D341Med (cell line): Measurements from ENCODE around the gene SPTSSB.

ENCODE experiments used
- DNase-seq: peaks from one replicate; pipeline ENCODE4 v3.0.0; 2012; ENCODE audit warnings: low spot score

The SPTSSB gene

DNA sequence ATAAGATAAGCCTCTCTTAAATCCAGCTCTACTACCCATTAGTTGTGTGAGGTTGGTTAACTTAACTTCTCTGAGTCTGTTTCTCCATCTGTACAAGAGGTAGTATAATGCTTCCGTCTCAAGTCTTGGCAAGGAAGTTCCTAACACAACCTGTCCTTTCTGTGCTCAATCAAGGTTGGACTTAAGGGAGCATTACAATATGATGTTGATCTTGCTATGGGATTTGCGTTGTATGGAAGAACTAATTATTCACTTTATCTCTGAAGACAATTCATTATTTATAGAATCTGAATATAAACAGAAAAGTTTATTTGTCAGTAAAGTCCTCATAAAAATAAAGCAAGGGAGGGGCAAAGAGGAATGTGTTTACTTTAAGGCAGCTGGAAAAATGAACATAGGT lies 18.9 kb upstream of the SPTSSB start:
- no peak for DNase-seq

DNA sequence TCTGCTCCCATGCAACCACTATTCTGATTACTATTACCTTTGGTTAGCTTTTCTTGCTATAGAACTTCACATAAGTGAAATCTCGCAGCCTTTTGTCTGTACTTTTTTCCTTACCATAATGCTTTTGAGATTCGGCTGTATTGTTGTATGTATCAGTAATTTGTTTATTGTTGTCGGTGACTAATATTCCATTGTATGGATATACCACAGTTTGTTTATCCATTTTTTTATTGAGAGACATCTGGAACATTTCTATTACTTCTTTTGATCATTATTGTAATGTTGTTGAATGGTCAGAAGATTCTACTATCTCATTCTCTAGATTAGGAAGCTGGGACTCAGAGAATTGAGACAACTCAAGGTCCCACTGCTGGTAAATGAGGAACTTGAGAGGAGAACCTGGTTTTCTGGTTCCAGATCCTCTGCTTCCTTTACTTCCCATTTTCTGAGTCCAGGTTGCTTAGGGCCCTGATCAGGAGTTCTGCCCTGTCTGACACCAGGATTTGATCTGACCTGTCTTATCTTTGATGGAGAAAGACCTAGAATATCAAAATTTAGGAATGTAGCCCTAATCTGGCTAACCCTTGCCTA lies 18.2 kb upstream of the SPTSSB start:
- no peak for DNase-seq

DNA sequence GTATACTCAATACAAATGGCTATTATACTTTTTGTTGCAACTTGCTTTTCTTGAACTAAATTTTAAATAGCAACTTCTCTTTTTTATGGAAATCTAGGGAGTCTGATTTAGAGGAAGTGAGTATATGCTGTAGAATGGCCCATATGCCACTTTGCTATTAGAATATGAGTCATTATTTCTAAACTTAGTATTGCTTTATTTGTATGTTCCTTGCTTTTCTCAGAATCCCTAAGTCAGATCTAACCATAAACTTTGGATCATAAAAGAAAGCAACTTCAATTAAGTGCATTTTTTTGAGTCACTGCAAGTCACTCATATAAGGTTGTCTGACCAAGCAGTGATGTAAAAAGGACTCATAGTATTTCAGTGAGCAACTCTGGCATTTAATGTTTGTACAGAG lies 17.5 kb upstream of the SPTSSB start:
- DNase-seq, result no peak

DNA sequence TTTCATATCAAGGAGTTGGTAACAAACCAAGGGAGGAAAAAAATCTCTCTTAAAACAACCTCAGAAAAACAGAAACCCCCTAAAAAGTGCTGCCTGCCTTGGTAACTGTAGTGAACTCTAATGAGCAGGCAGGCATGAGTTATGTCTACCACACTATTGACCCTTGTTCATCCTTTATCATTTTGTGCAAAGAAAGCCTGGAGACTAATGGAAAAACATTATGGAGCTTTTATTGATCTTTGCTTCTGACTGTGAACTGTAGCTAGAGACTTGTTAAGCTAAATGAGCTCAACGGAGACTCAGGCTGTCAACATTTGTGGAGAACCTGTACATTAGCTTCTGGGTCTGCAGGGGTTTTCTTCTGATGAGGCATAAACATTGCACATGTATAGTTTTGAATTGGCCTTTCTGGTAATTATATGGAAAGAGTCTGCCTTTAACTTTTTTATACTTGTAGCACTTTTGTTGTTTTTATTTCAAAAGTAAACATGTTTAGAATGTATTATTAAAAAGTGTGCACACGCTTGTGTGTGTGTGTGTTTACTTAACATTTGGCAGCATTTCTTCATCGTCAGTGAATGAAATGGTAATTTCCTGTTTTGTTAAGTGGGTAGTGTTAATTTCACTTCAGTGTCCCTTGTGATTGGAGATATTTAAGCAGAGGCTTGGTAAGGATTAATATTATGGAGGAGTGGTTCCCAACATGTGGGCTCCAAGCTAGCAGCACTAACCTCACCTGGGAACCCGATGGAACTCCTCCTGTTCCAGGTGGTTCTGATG lies 15.9 kb upstream of the SPTSSB start:
- no peak for DNase-seq

DNA sequence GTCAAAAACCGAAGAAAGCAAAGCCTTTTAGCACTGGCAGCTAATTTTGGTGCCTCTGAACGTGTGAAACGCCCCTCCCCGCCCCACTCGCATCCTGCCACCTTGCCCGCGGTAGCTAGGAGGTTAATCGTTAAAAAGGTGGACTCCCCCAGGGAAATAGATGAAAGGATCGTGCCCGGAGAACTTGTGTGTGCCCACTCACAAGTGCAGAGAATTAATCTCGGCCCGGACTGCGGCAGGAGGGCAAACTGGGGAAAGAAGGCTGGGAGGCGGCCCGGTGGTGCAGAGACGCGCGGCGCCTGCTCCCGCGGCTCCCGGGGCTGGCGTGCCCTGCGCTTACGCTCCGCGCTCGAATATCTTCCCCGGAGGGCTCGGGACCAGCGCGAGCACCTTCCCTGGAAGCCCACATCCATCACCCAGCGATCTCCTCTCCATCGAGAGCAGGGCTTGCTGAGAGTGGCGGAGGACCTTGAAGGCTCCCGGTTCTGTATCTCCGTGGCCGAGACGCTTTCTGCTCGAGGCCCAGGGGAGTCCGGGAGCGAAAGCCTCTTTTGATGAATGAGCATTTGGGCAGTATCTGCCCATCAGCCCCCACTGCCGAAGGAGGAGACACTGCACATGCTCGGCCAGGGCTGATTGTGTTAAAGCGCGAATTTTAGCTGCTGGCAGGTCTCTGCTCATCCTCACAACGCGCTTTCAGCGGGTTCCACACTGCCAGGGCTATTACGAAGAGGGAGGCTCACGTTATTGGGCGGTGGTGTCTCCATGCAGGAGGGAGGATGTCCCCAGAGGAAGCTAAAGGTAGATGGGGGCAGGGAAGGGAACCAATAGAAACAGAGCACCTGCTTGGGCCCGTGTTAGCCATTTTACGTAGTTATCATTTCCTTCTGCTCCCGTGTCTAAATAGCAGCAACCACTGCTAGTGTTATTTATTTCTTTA lies 1.3 kb upstream of the SPTSSB start:
- DNase-seq, result peak; percentile 80

DNA sequence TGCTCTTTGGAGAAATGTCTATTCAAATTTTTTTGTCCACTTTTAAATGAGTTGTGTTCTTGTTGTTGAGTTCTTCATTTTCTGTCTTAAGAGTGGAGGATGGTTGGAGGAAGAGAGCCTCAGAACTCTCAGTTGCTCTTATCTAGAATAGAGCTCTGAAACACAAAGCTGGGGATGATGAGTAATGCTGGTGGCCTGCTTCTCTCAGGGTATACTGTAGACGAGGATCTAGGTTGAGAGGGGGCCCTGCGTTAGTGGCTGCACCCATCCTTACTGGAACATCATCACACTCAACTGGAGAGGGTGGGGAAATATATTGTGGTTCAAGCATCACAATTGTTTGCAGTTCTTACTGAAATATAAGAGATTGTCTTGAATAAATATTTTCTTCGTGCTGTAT lies 1.8 kb downstream of the SPTSSB start:
- no peak for DNase-seq

DNA sequence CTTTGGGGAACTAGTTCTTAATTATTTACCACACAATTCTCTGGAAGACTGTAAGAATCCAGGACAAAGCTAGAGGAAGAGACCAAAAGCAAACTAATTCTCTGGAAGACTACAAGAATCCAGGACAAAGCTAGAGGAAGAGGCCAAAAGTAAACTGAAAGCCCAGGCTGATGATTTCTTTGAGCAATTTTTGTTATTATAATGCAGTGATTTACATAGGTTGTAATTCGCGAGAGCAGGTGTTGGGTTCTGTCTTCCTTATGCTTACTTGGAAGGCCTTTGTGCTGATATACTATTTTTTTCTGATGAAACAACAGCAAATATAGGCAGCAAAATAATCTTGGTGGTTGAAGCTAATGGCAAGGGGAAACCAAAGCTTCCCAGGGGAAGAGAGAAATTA lies 5.2 kb downstream of the SPTSSB start:
- DNase-seq, result no peak

DNA sequence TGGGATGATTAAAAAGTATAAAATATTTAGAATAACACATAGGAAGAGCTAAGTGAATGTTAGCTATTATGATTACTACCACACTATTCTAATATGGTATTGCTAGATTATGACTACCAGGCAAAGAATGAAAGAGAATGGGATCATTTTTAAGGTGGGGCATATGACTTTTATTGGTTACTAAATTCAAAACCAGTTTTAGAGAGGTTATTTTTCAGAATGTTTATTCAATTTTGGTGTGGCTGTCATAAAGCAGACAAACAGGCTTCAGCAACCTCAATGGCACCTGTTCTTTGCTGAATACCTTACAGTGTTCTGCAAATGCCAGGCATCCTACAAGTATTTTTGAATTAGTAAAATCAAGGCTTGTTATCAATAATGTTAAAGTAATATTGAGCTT lies 12.8 kb downstream of the SPTSSB start:
- DNase-seq, result no peak

DNA sequence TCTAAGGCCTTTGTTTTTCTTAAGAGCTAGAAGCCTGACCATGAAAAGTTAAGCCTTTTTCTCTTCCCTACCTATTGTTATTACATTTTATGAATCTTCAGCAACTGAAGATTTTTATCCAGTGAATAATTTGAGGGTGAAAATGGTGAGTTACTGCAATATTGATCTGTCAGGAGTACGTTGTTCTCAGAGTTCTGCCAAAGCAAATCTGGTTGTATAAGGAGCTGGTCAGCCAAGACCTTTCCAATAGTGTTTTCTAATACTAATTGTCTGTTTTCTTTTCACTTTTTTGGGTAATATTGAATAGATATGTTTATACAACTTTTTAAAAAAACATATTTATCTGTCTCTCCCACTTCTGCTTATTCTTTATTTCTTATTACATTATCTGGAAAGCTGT lies 15.0 kb downstream of the SPTSSB start:
- DNase-seq, result no peak

DNA sequence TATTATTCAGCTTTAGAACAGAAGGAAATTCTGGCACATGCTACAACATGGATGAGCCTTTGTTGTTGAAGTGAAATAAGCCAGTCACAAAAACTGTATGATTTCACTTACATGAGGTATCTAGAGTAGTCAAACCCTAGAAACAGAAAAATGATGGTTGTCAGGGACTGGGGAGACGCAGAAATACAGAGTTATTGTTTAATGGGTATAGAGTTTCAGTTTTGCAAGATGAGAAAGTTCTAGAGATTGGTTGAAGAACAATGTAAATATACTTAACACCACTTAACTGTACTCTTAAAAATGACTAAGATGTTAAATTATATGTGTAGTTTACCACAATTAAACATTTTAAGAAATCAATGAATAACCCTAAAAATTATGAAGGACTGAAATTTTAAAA lies 15.8 kb downstream of the SPTSSB start:
- DNase-seq, result no peak

DNA sequence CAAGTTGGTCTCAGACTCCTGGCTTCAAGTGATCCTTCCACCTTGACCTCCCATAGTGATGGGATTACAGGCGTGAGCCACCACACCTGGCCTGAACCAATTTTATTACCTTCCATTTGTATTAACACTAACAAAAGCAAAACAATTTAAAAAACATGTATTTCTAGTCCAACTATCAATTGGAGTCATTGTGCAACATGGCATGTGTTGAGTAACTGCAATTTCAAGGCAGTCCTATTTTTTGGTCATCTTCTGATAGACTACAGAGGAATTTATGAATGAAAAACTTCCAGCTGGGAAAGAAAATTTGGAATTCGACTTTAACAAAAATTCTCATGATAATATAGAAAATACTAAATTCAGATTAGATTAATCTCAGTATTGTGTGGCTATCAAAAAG lies 16.8 kb downstream of the SPTSSB start:
- DNase-seq, result no peak

DNA sequence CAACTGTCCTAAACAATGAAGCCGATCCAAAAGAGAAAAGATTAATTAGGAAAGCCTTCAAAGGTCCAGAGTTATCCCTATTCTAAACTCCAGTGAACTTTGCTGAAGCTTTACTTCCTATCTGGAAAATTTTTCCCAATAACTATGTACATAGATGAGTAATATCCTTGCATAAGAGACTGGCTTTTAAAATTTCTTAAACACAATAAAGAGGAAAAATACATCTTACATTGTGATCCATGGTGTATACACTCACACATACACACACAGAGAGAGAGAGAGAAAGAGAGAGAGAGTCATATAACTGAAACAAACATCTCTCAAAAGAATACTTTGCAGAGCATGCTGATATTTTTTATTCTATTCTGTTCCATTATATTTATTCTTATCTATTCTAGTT lies 20.0 kb downstream of the SPTSSB start:
- no peak for DNase-seq

DNA sequence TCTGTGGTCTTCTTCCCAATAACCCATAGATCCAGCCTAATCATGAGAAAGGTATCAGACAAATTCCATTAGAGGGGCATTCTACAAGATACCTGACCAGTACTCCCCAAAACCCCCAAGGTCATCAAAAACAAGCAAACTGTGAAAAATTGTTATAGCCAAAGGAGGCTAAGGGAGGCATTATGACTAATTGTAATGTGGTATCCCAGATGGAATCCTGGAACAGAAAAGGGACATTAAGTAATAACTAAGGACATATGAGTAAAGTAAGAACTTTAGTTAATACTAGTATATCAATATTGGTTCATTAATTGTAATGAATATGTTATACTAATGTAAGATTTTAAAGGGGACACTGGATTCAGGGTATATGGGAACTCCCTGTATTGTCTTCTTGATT lies 20.4 kb downstream of the SPTSSB start:
- DNase-seq, result no peak

DNA sequence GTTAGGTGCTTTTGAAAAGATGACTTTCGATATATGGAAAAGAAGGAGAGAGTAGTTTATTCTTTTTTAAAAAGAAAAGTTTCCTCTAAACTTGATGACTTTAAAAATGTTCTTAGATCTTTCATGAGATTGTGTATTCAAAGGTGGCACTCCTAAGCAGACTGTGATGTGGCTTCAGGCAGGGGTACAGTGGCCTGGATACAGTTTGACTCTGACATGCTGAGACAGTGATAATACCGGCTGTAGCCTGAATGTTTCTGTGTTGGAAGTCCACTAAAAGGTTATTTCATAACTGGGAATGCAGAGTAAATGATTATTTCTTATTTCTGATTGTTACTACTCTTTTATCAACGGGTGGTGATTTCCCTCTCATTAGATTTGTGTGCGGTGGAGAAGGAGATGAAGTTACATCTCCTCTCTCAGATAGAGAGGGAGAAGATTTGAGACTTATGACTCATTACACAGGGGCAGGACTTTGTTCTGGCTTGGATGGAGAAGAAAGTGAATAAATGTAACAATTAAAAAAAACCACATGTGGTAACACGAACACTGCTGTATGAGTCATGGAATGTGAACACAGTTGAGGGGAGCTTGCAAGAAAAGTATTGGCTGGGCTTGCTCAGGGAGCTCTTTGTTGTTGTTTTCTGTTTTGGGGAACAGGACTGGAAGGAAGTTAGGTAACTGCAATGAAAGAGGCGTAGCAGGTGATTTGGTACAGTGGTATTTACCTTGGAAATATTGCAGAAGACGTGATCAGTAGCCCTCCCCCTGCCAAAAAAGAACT lies 21.6 kb downstream of the SPTSSB start:
- DNase-seq, result no peak

DNA sequence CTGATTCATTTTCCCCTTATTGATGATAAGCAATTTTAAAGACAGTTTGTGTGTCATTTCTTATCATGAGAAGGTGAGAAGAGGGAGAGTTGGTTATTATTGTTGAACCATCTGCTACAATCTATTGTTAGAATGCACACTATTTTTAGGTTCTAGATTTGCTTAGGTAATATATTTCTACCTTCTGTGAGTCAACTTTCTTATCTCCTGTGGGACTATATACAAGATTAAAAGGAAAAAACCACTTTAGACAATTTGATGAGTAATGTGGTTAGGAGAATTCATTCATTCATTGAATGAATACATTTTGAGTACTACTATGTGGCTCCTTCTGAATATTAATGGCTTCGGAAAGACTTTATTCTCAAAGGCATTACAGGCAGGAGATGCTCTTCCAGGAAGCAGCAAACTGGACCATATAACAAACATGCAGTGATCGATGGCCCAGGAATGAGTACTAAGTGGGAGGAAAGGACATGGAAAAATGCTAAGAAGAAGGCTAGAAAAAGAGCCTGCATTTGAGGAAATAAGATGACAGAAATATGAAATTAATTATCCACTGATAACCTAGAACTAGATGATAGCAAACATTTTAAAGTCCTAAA lies 22.4 kb downstream of the SPTSSB start:
- DNase-seq, result no peak

DNA sequence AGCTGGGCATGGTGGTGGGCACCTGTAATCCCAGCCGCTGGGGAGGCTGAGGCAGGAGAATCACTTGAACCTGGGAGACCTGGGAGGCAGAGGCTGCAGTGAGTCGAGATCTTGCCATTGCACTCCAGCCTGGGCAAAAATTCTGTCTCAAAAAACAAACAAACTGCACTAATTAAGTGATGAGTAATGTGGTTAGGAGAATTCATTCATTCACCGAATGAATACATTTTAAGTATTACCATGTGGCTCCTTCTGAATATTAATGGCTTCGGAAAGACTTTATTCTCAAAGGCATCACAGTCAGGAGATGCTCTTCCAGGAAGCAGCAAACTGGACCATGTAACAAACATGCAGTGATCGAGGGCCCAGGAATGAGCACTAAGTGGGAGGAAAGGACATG lies 23.6 kb downstream of the SPTSSB start:
- no peak for DNase-seq

DNA sequence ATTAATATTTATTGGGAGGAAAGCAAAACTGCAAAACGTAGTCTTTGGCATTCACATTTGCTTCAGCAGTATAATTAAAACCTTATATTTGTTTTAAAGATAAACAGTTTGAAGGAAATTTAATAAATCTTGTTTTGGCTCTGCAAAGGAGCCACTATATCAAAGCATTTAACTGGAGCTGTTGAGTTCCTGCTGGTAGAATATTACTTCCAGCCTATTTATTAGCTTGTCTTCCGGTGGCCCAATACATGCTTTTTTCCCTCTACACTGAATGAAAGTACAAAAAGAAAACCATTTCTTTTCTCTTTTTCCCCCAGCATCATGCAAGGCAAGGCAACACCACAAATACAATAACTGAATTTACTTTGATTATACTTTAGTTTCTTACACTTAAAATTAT lies 26.3 kb downstream of the SPTSSB start:
- no peak for DNase-seq

DNA sequence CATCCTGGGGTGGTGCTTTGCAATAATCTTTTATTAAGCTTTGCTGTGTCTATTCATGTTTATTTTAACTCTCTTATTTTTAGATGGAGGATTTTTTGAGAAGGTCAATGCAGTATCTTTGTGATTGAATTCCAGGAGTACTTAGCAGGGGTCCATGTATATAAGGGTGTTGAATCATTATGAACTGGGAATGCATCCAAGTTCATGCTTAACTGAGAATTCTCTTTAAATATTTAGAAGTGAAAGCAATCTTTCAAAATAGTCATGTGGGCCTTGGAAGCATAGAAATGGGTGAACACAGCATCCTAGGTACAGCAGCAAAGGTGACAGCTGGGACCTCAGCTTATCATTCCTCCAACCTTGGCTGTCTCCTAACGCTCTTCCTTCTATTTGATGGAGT lies 27.3 kb downstream of the SPTSSB start:
- DNase-seq, result no peak

DNA sequence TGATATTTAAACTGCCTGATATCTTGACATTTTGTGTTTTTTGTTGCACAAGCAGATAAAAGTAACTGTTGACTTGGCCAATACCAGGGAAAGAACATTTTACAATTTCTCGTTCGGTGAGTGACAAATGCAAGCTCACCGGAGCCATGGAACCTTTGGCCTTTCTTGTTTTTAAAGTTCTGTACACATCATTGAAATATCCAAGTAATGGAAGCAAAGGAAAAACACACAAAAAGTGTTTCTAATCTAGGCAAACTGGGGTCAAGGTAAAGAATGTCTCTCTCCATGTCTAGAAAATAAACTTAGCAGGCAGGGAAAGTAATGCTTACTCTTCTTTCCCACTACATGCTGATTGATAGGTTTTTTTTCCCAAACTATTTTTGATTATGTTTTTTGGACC lies 27.8 kb downstream of the SPTSSB start:
- no peak for DNase-seq

DNA sequence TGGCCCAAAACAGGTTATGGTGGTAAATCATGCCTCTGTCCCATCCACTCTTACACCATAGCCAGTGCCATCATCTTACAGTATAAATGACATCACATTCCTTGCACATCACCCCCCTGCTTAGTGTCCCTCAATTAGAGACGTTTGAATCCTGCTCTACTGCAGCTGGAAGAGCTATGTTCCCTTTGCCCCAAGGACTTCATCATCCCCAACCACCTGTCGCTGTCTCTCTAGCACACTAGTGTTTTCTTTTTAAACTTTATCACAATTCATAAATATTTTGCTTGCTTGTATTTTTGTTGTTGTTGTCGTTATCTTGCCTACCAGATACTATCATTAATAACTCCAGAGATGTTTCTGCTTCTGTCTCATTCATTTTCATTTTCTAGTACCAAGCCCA lies 28.7 kb downstream of the SPTSSB start:
- no peak for DNase-seq

DNA sequence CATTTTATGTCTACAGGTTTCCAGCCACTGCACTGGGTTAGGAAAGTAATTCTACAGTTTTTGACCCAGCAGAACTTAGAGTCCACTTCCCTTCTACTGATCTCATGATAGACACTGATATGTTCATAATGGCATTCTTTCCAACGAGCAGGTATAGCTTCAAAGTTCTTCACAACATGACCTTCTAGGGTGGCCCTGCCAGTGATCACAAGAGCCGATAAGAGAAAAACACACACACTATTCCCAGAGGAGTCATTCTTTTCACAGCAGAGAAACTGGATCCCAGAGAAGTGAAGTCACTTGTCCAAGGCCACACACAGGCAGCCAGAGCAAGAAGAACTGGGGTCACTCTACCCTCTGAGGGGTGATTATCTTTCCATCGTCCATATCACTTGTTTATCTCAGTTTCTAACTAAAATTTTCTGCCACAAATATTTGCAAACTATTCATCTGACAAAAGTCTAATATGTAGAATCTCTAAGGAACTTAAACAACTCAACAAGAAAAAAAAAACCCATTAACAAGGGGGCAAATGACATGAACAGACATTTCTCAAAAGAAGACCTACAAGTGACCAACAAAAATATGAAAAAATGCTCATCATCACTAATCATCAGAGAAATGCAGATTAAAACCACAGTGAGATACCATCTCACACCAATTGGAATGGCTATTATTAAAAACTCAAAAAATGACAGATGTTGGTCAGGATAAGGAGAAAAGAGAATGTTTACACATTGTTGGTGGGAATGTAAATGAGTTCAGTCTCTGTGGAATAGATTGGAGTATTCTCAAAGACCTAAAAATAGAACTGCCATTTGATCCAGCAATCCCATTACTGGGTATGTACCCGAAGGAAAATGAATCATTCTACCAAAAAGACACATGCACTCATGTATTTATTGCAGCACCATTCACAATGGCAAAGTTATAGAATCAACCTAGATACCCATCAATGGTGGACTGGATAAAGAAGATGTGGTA lies 31.5 kb downstream of the SPTSSB start:
- DNase-seq, result no peak
